Measurements from ENCODE around the gene SMPD2.

Gene SMPD2

GRCh38 chr6:109466212-109466923 lies 25.8 kb downstream of the SMPD2 start:
- Histone ChIP-seq H3K9me3 (ENCODE audit: control insufficient read depth in 1 of 2, low read length in 2 of 2) (no peaks in the 10 kb centered on the region), H3K36me3 (ENCODE audit: control insufficient read depth in 1 of 2, insufficient read depth in 2 of 2, low read length in 2 of 2) (peaks cover 41 to 65% of the 10 kb centered on the region in 2 donors), H3K4me3 (ENCODE audit: low read depth in 1 of 2, low read length in 2 of 2) (no peak overlapping the region), H3K27ac (ENCODE audit: low read length) (no peak overlapping the region), H3K27me3 (ENCODE audit: low read depth, low read length) (no peaks in the 10 kb centered on the region), H3K4me1 (ENCODE audit: control insufficient read depth in 1 of 2, insufficient read depth in 2 of 2, low read length in 2 of 2) (no peaks in the 10 kb centered on the region)

GRCh38 chr6:109467696-109468095 lies 27.2 kb downstream of the SMPD2 start:
- Histone ChIP-seq H3K4me3 (ENCODE audit: low read depth in 1 of 2, low read length in 2 of 2) (no peak overlapping the region), H3K9me3 (ENCODE audit: control insufficient read depth in 1 of 2, low read length in 2 of 2) (no peaks in the 10 kb centered on the region), H3K27me3 (ENCODE audit: low read depth, low read length) (no peaks in the 10 kb centered on the region), H3K27ac (ENCODE audit: low read length) (no peak overlapping the region), H3K36me3 (ENCODE audit: control insufficient read depth in 1 of 2, insufficient read depth in 2 of 2, low read length in 2 of 2) (peaks cover 46 to 68% of the 10 kb centered on the region in 2 donors), H3K4me1 (ENCODE audit: control insufficient read depth in 1 of 2, insufficient read depth in 2 of 2, low read length in 2 of 2) (no peaks in the 10 kb centered on the region)

- Histone ChIP-seq H3K4me3 (ENCODE audit: low read depth in 1 of 2, low read length in 2 of 2) (no peak overlapping the region), H3K36me3 (ENCODE audit: control insufficient read depth in 1 of 2, insufficient read depth in 2 of 2, low read length in 2 of 2) (peaks cover 50 to 75% of the 10 kb centered on the region in 2 donors), H3K4me1 (ENCODE audit: control insufficient read depth in 1 of 2, insufficient read depth in 2 of 2, low read length in 2 of 2) (no peaks in the 10 kb centered on the region), H3K27me3 (ENCODE audit: low read depth, low read length) (no peaks in the 10 kb centered on the region), H3K9me3 (ENCODE audit: control insufficient read depth in 1 of 2, low read length in 2 of 2) (no peaks in the 10 kb centered on the region), H3K27ac (ENCODE audit: low read length) (no peak overlapping the region)
Measured at GRCh38 chr6:109469591-109470189, 29.2 kb downstream of the SMPD2 start.

- H3K27me3 ChIP-seq (ENCODE audit: low read depth, low read length) = no peaks in the 10 kb centered on the region
- no peaks in the 10 kb centered on the region for H3K9me3 ChIP-seq (ENCODE audit: control insufficient read depth in 1 of 2, low read length in 2 of 2)
- peaks cover 47 to 79% of the 10 kb centered on the region in 2 donors for H3K36me3 ChIP-seq (ENCODE audit: control insufficient read depth in 1 of 2, insufficient read depth in 2 of 2, low read length in 2 of 2)
- no peaks in the 10 kb centered on the region for H3K4me1 ChIP-seq (ENCODE audit: control insufficient read depth in 1 of 2, insufficient read depth in 2 of 2, low read length in 2 of 2)
- H3K4me3 ChIP-seq (ENCODE audit: low read depth in 1 of 2, low read length in 2 of 2) = no peak overlapping the region
- H3K27ac ChIP-seq (ENCODE audit: low read length) = no peak overlapping the region
Measured at GRCh38 chr6:109471105-109471810, 30.7 kb downstream of the SMPD2 start.

GRCh38 chr6:109472132-109472995 lies 31.8 kb downstream of the SMPD2 start:
- H3K36me3 ChIP-seq (ENCODE audit: control insufficient read depth in 1 of 2, insufficient read depth in 2 of 2, low read length in 2 of 2) = peaks cover 49 to 81% of the 10 kb centered on the region in 2 donors

GRCh38 chr6:109473120-109473519 lies 32.6 kb downstream of the SMPD2 start:
- Histone ChIP-seq H3K27ac (ENCODE audit: low read length) (no peak overlapping the region), H3K4me1 (ENCODE audit: control insufficient read depth in 1 of 2, insufficient read depth in 2 of 2, low read length in 2 of 2) (peaks cover 0 to 8% of the 10 kb centered on the region in 2 donors), H3K9me3 (ENCODE audit: control insufficient read depth in 1 of 2, low read length in 2 of 2) (no peaks in the 10 kb centered on the region), H3K36me3 (ENCODE audit: control insufficient read depth in 1 of 2, insufficient read depth in 2 of 2, low read length in 2 of 2) (peaks cover 49 to 84% of the 10 kb centered on the region in 2 donors), H3K27me3 (ENCODE audit: low read depth, low read length) (no peaks in the 10 kb centered on the region), H3K4me3 (ENCODE audit: low read depth in 1 of 2, low read length in 2 of 2) (no peak overlapping the region)

More at GRCh38 chr6:109472132-109472995, 31.8 kb downstream of the SMPD2 start:
- H3K4me3 ChIP-seq (ENCODE audit: low read depth in 1 of 2, low read length in 2 of 2) = no peak overlapping the region
- no peaks in the 10 kb centered on the region for H3K9me3 ChIP-seq (ENCODE audit: control insufficient read depth in 1 of 2, low read length in 2 of 2)
- H3K27me3 ChIP-seq (ENCODE audit: low read depth, low read length) = no peaks in the 10 kb centered on the region
- H3K27ac ChIP-seq (ENCODE audit: low read length) = no peak overlapping the region
- peaks cover 0 to under 1% of the 10 kb centered on the region in 2 donors for H3K4me1 ChIP-seq (ENCODE audit: control insufficient read depth in 1 of 2, insufficient read depth in 2 of 2, low read length in 2 of 2)

- H3K4me1 ChIP-seq (ENCODE audit: control insufficient read depth in 1 of 2, insufficient read depth in 2 of 2, low read length in 2 of 2) = peaks cover 7 to 26% of the 10 kb centered on the region in 2 donors
- H3K27ac ChIP-seq (ENCODE audit: low read length) = no peak overlapping the region
- no peaks in the 10 kb centered on the region for H3K9me3 ChIP-seq (ENCODE audit: control insufficient read depth in 1 of 2, low read length in 2 of 2)
- no peaks in the 10 kb centered on the region for H3K27me3 ChIP-seq (ENCODE audit: low read depth, low read length)
- H3K4me3 ChIP-seq (ENCODE audit: low read depth in 1 of 2, low read length in 2 of 2) = no peak overlapping the region
- peaks cover 41 to 66% of the 10 kb centered on the region in 2 donors for H3K36me3 ChIP-seq (ENCODE audit: control insufficient read depth in 1 of 2, insufficient read depth in 2 of 2, low read length in 2 of 2)
Measured at GRCh38 chr6:109474995-109475394, 34.5 kb downstream of the SMPD2 start.

- no peaks in the 10 kb centered on the region for H3K9me3 ChIP-seq (ENCODE audit: control insufficient read depth in 1 of 2, low read length in 2 of 2)
- peaks cover 11 to 33% of the 10 kb centered on the region in 2 donors for H3K4me1 ChIP-seq (ENCODE audit: control insufficient read depth in 1 of 2, insufficient read depth in 2 of 2, low read length in 2 of 2)
- no peak overlapping the region for H3K27ac ChIP-seq (ENCODE audit: low read length)
- H3K36me3 ChIP-seq (ENCODE audit: control insufficient read depth in 1 of 2, insufficient read depth in 2 of 2, low read length in 2 of 2) = peaks cover 36 to 60% of the 10 kb centered on the region in 2 donors
- H3K4me3 ChIP-seq (ENCODE audit: low read depth in 1 of 2, low read length in 2 of 2) = no peak overlapping the region
- H3K27me3 ChIP-seq (ENCODE audit: low read depth, low read length) = no peaks in the 10 kb centered on the region
Measured at GRCh38 chr6:109475625-109476024, 35.1 kb downstream of the SMPD2 start.

GRCh38 chr6:109477184-109477583 lies 36.7 kb downstream of the SMPD2 start:
- peaks cover 30 to 54% of the 10 kb centered on the region in 2 donors for H3K36me3 ChIP-seq (ENCODE audit: control insufficient read depth in 1 of 2, insufficient read depth in 2 of 2, low read length in 2 of 2)
- no peaks in the 10 kb centered on the region for H3K27me3 ChIP-seq (ENCODE audit: low read depth, low read length)
- no peak overlapping the region for H3K27ac ChIP-seq (ENCODE audit: low read length)
- peaks cover 17 to 47% of the 10 kb centered on the region in 2 donors for H3K4me1 ChIP-seq (ENCODE audit: control insufficient read depth in 1 of 2, insufficient read depth in 2 of 2, low read length in 2 of 2)
- no peaks in the 10 kb centered on the region for H3K9me3 ChIP-seq (ENCODE audit: control insufficient read depth in 1 of 2, low read length in 2 of 2)
- no peak overlapping the region for H3K4me3 ChIP-seq (ENCODE audit: low read depth in 1 of 2, low read length in 2 of 2)

GRCh38 chr6:109477725-109478124 lies 37.2 kb downstream of the SMPD2 start:
- Histone ChIP-seq H3K4me3 (ENCODE audit: low read depth in 1 of 2, low read length in 2 of 2) (no peak overlapping the region), H3K36me3 (ENCODE audit: control insufficient read depth in 1 of 2, insufficient read depth in 2 of 2, low read length in 2 of 2) (peaks cover 26 to 48% of the 10 kb centered on the region in 2 donors), H3K27ac (ENCODE audit: low read length) (no peak overlapping the region)

More at GRCh38 chr6:109477725-109478124, 37.2 kb downstream of the SMPD2 start:
- no peaks in the 10 kb centered on the region for H3K9me3 ChIP-seq (ENCODE audit: control insufficient read depth in 1 of 2, low read length in 2 of 2)
- H3K4me1 ChIP-seq (ENCODE audit: control insufficient read depth in 1 of 2, insufficient read depth in 2 of 2, low read length in 2 of 2) = peaks cover 17 to 51% of the 10 kb centered on the region in 2 donors
- H3K27me3 ChIP-seq (ENCODE audit: low read depth, low read length) = no peaks in the 10 kb centered on the region
